Measurements from ENCODE around the gene STAG1. TPM values are rescaled to one million over a fixed set of nuclear protein-coding genes. Genes with fewer than 3 reads are reported as not detected.

STAG1 gene
- polyA plus RNA-seq, 1 experiment = 13.8 TPM

DNA sequence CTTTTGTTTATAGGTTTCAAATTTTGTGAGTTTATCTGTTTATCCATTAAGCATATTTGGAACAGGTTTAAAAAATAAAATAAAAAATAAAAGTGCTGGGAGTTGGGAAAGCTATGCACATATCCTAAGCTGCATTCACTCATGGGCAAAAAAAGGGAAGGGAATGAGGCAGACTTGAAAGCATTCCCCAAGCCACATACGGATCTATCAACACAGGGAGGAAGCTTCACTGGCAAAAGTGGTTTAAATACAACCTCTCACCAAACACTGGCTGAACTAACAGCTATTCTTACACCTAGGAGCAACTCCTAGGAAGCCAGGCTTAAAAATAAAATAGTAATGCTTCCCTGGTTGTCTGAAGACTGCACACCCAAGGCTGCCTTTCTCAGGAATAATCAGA is 400.8 kb downstream of the STAG1 start:
- Histone ChIP-seq H3K36me3 (ENCODE audit: control insufficient read depth, insufficient read depth, low read length) (peaks cover 1% of the 10 kb centered on the region; the same call in 1 of the 2 replicates), H3K4me3 (ENCODE audit: low read depth, low read length) (no peak overlapping the region), H3K27me3 (ENCODE audit: control insufficient read depth, insufficient read depth, low read length) (no peaks in the 10 kb centered on the region)
- DNase-seq (ENCODE audit: low read depth) = no peak
- ChIA-PET POLR2A (no interaction called here), CTCF (interaction anchor here (0.6 to 3.0 kb wide), 10 partner anchors 10 to 401 kb away, joined by 3 to 14 read pairs (median 4); partner anchors contain the start of gene STAG1)
- TF ChIP-seq, protein P1, sequence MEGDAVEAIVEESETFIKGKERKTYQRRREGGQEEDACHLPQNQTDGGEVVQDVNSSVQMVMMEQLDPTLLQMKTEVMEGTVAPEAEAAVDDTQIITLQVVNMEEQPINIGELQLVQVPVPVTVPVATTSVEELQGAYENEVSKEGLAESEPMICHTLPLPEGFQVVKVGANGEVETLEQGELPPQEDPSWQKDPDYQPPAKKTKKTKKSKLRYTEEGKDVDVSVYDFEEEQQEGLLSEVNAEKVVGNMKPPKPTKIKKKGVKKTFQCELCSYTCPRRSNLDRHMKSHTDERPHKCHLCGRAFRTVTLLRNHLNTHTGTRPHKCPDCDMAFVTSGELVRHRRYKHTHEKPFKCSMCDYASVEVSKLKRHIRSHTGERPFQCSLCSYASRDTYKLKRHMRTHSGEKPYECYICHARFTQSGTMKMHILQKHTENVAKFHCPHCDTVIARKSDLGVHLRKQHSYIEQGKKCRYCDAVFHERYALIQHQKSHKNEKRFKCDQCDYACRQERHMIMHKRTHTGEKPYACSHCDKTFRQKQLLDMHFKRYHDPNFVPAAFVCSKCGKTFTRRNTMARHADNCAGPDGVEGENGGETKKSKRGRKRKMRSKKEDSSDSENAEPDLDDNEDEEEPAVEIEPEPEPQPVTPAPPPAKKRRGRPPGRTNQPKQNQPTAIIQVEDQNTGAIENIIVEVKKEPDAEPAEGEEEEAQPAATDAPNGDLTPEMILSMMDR (IDR thresholded peaks at IDR 0.05; ENCODE audit: insufficient read depth, low read depth, low read length) = no peak

DNA sequence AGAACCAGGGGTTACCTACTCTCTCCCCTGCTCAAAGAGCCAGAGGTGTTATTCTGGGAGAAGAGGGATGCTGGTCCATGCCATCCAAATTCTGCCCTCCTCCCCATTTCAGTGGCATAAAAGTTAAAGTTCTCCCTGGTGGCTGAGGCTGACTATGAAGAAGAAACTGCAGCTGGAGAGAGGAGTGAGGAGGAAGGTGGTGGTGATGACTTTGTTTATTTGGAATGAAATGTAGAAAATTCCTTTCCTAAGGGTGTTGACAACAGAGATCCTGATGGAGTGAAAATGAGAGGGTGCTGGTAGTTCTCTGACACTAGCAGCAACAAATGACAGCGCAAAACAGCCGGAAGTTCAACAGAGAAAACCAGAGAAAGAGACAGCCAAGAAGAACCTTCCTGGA is 401.6 kb downstream of the STAG1 start:
- POLR2A ChIA-PET = interaction anchor here (0.5 to 0.7 kb wide), 2 partner anchors 212 to 240 kb away, joined by 4 to 6 read pairs; no protein-coding TSS in a partner anchor
- Histone ChIP-seq H3K4me3 (ENCODE audit: low read depth, low read length) (no peak overlapping the region), H3K27me3 (ENCODE audit: control insufficient read depth, insufficient read depth, low read length) (no peaks in the 10 kb centered on the region), H3K36me3 (ENCODE audit: control insufficient read depth, insufficient read depth, low read length) (peaks cover 1% of the 10 kb centered on the region; the same call in 1 of the 2 replicates)
- CTCF ChIA-PET = interaction anchor here (0.7 to 3.0 kb wide), 7 partner anchors 9 to 702 kb away, joined by 3 to 14 read pairs (median 4); partner anchors contain the start of gene STAG1
- peak; percentile 42 for DNase-seq (ENCODE audit: low read depth)
- TF ChIP-seq, protein P1 (IDR thresholded peaks at IDR 0.05; ENCODE audit: insufficient read depth, low read depth, low read length) = no peak

DNA sequence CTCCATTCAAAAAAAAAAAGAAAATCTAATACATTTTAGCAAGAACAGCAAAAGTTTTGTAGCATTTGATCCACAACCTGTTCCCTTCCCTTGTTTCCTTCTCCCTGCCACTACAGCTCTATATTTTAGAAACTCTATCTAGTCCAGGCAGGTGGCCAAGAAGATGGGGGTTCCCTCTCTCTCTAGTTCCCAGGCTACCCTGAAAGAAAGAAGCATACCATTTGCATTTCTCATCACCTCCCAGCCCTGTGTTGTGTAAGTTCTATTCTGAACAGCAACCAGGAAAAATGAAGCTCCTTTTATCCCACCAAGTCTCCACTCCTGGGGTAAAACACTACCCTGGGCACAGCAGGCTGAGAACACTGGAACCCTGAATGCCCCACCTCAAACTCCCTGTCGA is 402.0 kb downstream of the STAG1 start:
- Histone ChIP-seq H3K36me3 (ENCODE audit: control insufficient read depth, insufficient read depth, low read length) (peaks cover 1% of the 10 kb centered on the region; the same call in 1 of the 2 replicates), H3K4me3 (ENCODE audit: low read depth, low read length) (no peak overlapping the region), H3K27me3 (ENCODE audit: control insufficient read depth, insufficient read depth, low read length) (no peaks in the 10 kb centered on the region)
- ChIA-PET CTCF (interaction anchor here (0.7 to 3.0 kb wide), 3 partner anchors 17 to 402 kb away, joined by 3 to 14 read pairs (median 5); partner anchors contain the start of gene STAG1), POLR2A (interaction anchor here (0.7 kb wide), 1 partner anchor 213 kb away, joined by 6 read pairs; no protein-coding TSS in a partner anchor)
- peak; percentile 80 for DNase-seq (ENCODE audit: low read depth)
- TF ChIP-seq, protein P1 (IDR thresholded peaks at IDR 0.05; ENCODE audit: insufficient read depth, low read depth, low read length) = no peak

DNA sequence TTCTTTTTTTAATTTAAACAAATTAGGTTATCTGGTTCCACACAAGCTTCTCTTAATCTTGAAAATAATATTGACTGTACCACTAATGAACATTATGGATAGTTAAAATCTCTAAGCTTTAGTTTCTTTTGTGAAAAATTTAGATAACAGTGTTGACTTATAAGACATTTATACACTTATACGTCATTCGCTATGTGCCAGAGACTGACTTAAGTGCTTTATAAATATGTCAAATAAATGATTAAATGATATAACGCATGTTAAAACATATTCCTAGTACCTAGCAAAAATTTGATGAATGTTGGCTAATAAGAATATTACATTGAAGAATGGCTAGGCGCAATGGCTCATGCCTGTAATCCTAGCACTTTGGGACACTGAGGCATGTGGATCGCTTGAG is 405.7 kb downstream of the STAG1 start:
- no peak for DNase-seq (ENCODE audit: low read depth)
- ChIA-PET POLR2A (no interaction called here), CTCF (interaction anchor here (1.0 kb wide), 1 partner anchor 406 kb away, joined by 3 read pairs; the partner anchor contains the start of gene STAG1)
- Histone ChIP-seq H3K4me3 (ENCODE audit: low read depth, low read length) (no peak overlapping the region), H3K36me3 (ENCODE audit: control insufficient read depth, insufficient read depth, low read length) (peaks cover 1% of the 10 kb centered on the region; the same call in 1 of the 2 replicates), H3K27me3 (ENCODE audit: control insufficient read depth, insufficient read depth, low read length) (no peaks in the 10 kb centered on the region)
- TF ChIP-seq, protein P1 (IDR thresholded peaks at IDR 0.05; ENCODE audit: insufficient read depth, low read depth, low read length) = no peak

DNA sequence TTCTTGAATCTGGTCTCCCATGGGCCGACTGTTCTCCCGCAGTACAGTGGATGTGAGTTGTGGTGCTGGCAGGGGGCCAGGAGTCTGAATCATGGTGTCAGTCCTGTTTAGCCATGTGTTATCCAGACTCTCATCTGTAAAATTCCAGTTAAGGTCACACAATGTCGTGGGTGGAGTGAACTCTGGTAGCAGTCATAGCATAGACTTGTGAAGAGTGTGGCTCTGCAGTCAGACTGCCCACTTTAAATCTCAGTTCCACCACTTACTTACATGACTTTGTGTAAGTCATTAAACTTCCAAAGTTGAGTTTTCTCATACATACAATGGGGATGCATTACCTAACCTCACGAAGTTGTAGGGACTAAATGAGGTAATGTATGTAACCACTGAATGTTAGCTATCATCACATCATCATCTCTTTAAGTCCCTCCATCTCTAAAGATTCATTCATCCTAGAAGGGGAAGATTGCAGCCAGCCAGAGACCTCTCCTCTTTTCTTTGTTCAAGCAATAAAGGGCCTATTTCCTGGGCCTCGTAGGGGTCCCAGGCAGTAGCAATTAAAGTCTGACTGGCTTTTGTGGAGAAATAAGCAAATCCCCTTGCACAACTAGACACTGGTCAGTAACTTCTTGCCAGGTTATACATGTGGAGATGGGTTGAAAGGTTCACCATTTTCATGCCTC is 408.2 kb downstream of the STAG1 start:
- CTCF ChIA-PET = interaction anchor here (1.3 kb wide), 1 partner anchor 273 kb away, joined by 3 read pairs; no protein-coding TSS in a partner anchor
- POLR2A ChIA-PET = no interaction called here
- H3K4me3 ChIP-seq (ENCODE audit: low read depth, low read length) = no peak overlapping the region

More for the DNA sequence above, 408.2 kb downstream of the STAG1 start:
- Histone ChIP-seq H3K27me3 (ENCODE audit: control insufficient read depth, insufficient read depth, low read length) (no peaks in the 10 kb centered on the region), H3K36me3 (ENCODE audit: control insufficient read depth, insufficient read depth, low read length) (peaks cover 1% of the 10 kb centered on the region; the same call in 1 of the 2 replicates)
- TF ChIP-seq, protein P1 (IDR thresholded peaks at IDR 0.05; ENCODE audit: insufficient read depth, low read depth, low read length) = no peak
- peak; percentile 94 for DNase-seq (ENCODE audit: low read depth)

Measured in BJ (cell line).